Right forelimb (tissue), 1 donor: ENCODE data around the gene ARID3B.
"Not testable (repeated sequence)": the region's sequence is repeated elsewhere in the genome, so short reads cannot be mapped to it uniquely, and the experiment has no call there.

ENCODE experiments used
- DNase-seq: peaks from one replicate; pipeline ENCODE4 v3.0.0-alpha.2; 2018

ARID3B gene

DNA sequence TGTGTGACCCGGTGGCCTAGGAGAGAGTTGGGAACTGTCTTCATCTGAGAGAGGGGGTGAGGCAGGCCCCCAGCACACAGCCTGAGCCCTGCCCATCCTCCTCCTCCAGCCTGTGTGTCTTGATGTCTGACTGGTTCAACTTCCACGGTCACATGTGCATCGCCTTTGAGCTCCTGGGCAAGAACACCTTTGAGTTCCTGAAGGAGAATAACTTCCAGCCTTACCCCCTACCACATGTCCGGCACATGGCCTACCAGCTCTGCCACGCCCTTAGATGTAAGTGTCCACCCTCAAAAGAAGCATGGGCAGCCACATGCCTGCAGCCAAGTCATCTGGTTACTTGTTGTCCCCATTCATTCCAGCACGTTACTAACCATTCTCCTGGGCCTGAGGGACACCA lies 84.7 kb downstream of the ARID3B start:
- DNase-seq: no peak

DNA sequence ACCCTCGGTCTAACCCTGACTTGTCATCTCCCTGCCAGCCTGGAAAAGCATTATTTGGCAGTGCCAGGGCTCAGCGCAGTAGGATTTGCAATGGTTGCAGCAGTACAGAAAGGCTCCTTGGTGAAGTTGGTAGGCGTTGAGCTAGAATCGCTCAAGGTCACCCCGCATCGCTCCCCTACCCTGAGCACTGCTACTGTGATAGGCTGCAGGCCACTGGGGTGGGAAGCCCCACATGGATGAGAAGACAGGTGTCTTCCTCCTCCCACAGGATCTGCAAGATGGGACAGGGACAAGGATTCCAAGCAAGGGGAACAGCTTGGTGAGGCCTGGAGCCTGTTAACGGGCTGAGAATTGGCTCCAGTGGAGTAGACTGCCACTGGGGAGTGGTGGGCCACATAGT lies 85.3 kb downstream of the ARID3B start:
- DNase-seq: no peak

DNA sequence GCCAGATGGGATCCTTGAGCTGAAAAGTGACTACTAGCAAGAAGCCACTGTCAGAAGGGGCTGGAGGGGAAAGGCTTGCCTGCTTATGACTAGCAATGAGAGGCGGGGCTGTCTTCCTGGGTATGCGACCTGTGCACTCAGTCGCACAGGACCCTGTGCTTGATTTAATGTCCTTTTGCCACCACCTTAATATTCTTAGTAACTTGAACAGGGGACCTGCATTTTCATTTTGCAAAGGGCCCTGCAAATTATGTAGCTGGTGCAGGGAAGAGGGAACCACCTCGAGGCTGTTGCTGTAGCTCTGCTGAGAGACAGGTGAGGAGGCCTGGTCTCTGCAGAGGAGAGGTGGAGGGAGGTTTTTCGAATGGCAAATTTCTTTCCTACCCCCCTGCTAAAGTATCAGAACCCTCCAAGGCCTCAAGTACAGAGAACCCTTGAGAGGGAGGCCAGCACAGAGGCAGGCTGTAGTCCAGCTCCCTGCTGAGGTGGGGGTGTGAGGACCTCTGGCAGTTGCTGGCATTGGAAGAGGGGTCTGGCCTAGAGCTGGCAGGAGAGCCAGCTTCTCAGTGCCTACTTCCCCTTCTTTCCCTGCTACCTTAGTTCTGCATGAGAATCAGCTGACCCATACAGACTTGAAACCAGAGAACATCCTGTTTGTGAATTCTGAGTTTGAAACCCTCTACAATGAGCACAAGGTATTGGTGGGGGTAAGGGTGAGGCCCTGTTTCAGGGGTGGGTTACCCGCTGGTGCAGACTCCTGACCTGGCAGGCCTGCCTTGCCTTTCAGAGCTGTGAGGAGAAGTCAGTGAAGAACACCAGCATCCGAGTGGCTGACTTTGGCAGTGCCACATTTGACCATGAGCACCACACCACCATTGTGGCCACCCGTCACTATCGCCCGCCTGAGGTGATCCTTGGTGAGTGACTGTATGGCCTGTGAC lies 86.0 kb downstream of the ARID3B start:
- DNase-seq: no peak

DNA sequence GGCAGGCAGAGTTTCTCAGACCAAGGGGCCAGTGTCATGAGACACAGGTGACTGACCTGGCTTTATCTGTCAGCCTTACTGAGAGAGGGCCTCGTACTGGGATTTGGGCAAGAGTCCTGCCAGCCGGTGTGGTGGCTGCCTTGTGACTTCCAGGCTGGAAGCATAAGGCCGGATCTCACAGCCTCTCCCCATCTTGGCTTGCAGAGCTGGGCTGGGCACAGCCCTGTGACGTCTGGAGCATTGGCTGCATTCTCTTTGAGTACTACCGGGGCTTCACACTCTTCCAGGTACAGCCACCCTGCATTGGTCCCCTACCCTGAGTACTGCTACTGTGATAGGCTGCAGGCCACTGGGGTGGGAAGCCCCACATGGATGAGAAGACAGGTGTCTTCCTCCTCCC lies 86.7 kb downstream of the ARID3B start:
- no peak for DNase-seq

DNA sequence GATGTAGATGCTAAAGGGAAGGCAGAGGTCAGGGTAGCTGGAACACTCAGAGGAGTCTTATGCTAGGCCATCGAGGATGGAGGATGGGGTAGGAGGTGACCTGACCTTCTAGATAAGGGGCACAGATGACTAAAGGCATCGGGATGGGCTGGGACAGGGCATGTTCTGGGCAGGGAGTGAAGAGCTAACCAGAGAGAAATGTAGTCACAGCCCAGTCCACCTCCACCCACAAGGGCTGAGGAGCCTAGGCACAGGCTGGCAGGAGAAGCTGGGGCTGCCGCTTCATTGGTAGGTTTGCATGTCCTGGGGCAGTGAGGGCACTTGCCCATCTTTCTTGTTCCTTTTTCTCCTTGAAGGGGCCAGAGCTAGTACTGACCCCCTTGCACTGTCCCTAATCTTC lies 87.2 kb downstream of the ARID3B start:
- DNase-seq: no peak

DNA sequence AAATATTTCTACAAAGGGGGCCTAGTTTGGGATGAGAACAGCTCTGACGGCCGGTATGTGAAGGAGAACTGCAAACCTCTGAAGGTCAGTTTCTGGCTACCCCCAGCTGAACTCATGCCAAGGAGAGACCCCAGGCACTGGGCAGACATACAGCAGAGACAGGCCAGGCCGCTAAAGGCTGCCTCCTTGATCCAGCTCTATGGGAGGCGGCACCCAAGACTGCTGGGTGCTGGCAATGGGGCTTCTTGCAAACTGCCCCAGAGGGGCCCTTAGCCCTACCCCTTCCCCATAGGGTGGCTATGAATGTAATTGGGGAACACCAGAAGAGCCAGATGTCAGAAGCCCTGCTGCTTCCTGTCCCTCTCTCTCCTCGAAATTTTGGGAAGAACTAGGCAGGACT lies 87.9 kb downstream of the ARID3B start:
- DNase-seq: no peak

DNA sequence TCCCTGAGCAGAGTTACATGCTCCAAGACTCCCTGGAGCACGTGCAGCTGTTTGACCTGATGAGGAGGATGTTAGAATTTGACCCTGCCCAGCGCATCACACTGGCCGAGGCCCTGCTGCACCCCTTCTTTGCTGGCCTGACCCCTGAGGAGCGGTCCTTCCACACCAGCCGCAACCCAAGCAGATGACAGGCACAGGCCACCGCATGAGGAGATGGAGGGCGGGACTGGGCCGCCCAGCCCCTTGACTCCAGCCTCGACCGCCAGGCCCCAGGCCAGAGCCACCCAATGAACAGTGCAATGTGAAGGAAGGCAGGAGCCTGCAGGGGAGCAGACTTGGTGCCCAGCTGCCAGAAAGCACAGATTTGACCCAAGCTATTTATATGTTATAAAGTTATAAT lies 88.7 kb downstream of the ARID3B start:
- not testable (repeated sequence) for DNase-seq

DNA sequence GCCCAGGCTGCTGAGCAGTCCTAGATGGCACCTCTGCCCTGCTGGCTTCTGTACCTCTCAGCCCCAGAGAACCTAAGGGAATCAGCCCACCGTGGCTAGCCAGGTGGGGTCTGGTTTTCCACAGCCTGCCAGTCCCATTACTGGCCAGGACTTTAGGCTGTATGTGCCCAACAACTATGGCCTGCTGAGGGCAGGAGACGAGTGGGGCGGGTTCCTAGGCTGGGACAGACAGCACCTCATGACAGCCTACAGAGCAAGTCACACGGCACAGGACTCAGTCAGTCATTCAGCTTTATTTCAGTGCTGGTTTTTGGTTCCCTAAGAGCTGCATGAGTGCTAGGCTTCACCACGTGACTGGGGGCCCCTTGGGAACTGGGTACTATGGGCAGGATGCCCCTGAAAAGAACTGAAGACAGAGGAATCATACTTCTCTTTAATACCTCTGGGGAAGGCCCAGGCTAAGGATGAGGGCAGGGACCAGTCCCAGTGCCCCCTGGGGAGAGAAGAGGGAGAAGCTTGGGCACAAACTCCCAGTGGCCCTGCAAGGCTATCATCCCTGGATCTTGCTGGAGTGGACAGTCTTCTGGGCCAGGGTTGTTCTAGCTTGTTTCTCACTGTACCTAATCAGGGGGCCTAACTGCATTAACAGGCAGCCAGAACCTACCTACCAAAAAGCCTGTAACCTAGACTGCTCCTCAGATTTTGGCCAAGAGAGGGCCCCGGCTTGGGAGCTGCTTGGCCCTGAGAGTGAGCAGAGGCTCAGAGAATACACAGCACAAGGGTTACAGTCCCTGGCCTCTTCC lies 89.5 kb downstream of the ARID3B start:
- no peak for DNase-seq

DNA sequence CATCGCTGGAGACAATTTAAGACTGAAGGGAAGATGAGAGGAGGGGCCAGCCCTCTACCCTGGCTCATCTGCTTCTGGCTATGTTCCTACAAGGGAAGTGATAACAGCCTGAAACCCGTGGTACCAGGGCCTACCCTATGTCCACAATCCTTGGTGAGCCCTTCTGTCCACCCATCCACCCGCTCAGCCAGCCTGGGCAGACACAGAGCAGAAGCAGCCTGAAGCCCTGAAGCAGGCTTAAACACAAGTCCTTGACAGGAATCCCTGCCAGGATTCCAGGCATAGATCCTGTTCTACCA lies 90.0 kb downstream of the ARID3B start:
- no peak for DNase-seq

DNA sequence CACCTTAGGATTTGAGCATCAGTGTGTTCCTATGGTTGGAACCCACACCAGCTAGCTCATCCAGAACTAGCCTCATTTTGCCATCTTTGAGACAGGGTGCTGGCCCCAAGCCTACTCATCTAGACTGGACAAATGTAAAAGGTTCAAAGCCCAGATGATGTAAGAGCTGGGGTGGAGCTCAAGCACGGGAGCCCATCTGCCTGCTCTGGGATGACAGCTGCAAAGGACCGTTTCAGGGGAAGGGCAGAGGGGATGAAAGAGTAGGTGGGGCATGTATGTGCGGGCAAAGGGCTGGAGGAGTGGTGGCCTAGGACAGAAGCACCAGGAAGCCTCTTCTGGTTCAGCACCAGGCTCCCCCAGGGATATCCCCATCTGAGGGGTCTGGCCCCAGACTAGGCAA lies 90.4 kb downstream of the ARID3B start:
- DNase-seq: no peak

DNA sequence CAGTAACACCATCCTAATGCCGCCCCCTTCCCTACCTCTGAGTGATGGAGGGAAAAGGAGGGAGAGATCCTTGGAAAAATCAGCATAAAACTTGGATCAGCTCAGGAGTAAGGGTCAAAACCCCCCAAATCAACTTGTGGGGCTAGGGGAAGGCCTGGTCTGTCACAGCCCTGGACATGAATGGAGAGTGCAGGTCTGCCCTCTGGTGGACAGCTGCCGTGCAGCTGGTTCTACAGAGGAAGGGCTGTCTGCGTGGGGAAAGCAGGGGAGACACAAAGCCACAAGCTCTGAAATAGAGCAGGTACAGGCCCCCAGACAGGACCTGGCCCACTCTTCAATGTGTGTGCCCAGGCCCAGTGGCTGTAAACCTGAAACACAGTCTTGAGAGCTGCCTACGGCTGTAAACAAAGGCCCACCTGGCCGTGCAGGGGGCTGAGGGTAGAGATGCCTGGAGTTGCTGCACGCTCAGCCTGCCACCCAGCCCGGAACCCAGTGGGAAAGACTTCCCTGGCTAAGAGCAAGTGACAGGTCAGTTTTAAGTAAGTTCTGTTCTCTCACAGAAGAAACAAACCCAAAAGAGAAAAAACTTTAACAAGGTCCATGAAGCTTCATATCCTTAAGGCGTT lies 91.0 kb downstream of the ARID3B start:
- DNase-seq: peak; percentile 79

DNA sequence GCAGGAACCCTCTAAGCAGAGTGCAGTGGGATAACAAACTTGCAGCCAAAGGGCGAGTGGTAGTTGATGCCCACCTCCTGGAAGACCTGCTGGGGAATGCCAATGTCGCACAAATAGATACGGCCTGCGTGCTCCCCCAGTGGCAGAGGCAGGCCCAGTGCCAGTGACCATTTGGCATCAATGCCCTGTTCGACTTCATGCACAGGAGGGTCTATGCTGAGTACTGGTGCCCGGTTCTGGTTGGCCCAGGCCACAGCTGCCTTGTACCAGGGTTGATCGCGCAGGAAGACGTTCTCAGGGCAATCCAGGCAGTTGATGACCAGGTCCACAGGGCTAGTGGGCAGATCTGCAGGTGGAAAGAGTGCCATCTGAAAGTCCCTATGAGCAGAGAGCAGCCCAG lies 91.6 kb downstream of the ARID3B start:
- DNase-seq: no peak

DNA sequence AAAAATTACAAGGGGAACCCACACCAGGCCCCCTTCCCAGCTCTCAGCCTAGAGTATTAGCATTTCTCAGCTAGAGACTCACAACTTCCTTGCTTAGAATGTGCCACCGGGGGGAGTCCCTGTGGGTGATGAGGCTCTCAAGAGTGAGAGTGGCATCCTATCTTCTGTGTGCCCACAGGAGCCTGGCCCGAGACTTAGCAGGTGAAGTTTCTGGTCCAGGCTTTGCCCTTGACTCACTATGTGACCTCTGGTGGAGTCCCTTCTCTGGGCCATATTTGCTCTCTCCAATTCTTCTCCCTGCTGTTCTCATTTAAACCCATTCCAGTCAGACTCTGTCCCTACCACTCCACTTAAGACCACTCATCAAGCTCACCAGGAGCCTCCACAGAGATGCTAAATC lies 92.8 kb downstream of the ARID3B start:
- DNase-seq: no peak

DNA sequence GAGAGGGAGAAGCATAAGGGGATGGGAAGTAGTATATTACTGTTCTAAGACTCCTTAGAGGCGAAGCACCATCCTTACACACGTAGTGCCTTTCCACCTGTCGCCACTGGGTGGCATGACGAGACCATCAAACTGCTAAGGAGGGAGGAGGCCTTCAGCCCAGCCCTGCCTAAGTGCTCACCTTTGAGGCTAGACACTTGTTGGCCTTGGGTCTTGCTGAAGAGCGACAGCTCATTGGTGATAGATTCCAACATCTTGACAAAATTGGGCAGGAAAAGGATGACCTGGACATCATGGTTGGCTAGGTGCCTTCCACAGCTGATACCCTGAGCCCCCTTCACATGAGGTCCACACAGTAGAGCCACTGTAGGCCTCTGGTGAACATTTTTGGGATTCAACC lies 94.2 kb downstream of the ARID3B start:
- peak; percentile 76 for DNase-seq

DNA sequence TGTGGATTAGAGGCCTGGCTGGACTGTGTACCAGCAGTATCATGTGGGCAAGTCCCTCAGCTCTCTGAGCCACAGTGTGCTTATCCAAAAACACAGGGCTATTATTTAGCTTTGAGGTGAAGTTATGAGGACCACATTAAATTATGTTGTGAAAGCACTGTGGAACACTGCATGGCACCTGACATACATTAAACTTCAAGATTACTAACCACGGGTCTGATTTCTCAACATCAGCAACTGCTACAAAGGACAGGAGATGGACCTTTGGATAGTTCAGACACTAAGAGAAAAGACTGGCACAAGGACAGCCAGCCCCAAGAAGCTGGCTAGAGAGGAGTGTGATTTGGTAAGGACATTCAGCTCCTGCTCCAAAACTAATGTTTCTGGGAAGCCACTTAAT lies 96.0 kb downstream of the ARID3B start:
- no peak for DNase-seq

DNA sequence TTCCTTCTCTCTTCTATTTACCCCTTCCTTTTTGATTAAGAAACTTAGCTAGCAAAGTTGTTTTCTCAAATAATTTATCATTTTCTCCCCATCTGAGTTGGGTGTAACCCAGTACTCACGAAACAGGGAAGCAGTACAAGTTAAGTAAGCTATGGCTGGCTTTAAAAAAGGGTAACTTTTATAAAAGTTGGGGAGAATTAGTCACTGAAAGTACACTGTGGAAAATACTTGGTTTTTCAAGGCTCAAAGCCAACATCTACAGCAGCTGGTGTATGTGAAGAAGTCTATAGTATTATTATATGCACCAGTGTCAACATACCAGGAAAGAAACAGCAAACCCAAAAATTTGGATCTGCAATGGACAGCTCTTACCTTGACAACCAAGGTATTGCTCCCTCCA lies 100.1 kb downstream of the ARID3B start:
- no peak for DNase-seq

DNA sequence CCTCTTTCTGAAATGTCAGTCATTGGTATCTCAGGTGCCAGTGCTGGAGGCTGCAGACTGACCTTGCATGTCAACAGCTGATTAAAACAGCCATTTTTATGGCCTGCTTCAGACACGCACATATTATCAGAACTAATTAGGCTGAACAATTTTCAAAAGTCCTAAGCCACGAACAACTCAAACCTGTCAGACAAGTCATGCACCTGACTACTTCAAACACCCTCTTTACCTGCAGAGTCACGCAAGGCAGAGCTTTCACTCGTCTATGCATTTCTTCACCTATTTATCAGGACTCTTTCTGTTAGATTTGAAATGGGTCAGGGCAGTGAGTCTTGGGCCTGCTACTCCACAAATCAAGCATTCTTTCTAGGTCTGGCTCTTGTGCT lies 101.3 kb downstream of the ARID3B start:
- DNase-seq: no peak

DNA sequence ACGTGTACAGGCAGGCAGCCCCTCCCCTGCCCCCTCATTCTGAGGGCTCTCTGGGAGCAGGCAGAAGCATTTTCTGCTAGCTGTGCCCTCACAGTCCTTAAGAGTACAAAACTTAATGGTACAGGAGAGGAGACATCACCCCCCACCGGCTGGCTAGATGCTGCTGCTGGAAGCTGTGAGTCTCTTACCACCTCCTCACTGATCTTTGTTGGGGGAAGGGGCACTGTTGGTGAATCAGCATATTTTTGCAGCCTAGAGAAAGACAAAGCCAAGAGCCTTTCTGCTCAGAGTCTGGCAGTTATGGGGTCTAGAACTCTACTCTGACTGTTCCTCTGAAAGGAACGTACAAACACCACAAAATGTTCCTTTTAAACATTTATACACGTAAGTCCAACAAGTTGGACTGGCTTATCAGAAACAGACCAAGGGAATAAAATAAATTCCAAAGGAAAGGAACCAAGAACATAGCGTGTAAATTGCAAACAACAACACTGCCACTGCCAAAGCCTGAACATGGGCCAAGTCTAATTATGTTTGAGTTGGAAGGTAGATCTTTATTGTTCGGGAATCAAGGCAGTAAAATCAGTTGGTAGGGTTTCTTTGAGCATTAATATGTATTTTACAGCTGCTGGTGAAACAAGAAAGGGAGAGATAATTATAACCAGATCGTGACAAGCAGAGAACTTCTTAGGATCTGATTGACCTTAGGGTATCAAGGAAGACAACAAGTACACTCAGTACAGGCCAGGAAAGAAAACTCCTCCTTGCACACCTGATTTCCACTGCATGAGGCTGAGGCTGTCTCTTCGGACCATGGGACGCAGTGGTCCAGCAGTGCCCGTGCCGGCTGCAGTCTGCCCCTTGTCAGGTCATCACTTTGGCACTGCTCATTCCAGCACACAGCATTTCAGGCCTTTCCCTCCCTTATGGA lies 102.0 kb downstream of the ARID3B start:
- DNase-seq: no peak

DNA sequence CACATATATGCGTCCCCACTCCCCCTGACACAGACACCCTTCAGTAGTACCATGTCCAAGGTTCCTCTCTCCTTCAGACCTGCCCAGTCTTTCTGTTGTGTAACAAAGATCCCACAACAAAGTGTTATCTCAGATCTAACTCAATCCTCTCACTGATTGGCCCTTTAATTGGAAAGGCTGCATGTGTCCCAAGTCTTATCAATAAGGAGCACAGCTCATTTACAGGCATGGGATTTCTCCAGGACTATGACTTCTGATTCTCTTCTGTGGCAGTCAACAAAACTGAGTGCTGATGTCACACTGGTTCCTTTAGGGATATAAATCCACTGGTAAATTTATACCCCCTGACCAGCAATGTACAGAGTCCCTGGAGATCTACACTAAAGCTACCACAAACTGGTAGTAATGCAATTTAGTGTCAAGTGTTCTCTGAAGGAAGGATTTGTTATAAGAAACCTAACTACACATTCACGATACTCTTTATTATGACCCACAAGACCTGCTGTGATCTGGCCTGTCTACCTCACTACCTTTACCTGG lies 102.7 kb downstream of the ARID3B start:
- DNase-seq: no peak

DNA sequence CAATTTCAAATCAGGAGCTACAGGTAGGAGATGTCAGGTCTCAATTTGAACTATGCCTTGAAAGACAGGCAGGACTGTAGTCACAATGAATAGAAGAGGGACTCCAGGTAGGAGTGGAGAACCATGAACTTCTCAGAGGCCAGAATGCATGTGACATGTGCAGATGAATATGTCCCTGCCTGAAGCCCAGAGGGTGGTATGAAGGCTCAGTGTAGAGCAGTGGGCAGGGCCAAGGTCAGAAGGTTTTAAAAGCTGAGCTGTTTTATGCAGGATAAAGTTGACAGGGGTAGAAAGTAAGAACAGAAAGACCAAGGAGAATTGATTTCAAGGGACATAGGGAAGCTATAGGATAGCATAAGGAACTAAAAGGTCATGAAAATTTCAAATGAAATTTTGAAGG lies 105.5 kb downstream of the ARID3B start:
- no peak for DNase-seq
